NCI-H2171 (cell line): ENCODE measurements around the gene PON3.
"Not testable (repeated sequence)": the region's sequence is repeated elsewhere in the genome, so short reads cannot be mapped to it uniquely, and the experiment has no call there.

Experiments
- DNase-seq: peaks from one replicate; lab custom pipeline; 2025; lab: John Stamatoyannopoulos, UW

The PON3 gene

DNA sequence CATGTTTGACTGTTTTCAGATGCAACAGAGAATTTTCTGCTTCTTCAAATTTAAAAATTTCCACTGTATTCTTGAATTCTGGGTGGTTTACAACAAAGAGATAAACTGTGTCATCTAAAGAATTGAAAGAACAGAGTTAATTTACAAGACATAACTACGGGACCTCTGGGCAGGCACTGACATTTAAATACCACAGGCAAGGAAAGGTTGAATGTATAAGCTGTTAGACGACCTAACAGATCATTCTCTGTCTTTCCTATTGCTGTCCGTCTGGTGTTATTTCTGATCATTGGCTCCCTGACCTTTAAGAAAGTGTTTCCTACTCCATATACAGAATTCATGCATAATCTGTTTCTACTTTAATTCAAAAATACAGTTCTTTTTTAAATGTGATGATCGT, 15.5 kb upstream of the PON3 start:
- no peak for DNase-seq

DNA sequence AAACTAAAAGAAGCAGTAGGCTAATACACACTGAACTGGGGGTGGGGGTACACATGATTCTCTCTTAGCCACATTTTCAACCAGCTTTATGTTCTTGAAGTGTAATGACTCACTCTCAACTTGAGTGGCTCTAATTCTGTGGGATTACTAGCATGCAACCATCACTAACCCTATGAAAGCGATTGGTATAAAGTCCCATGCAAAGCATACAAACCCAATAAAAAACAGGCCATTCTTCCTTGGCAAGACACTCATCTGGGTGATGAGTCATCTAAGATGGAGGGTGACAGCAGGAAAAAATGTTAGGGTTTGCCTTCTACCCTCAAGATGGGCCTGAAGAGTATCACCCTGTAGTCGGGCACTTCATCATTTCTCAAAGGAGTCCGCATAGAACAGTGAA, 14.9 kb upstream of the PON3 start:
- DNase-seq: no peak

DNA sequence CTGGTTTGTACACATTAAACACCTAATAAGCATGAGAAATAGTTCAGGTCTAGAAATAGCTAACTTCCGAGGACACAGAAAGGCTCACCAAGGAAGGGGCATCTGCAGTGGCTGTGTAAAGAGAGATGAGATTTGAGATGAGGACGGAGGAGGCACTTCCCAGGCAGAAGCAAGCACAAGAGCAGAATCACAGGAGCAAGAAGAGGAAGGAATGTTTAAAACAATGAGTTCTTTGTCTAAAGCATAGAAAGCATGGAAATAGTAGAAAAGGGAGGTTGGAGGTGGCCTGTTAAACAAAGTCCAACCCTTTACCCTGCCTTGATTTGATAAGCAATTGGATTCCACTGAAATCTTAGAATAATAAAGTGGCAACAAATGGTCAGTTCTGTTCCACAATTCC, 11.6 kb upstream of the PON3 start:
- DNase-seq: no peak

DNA sequence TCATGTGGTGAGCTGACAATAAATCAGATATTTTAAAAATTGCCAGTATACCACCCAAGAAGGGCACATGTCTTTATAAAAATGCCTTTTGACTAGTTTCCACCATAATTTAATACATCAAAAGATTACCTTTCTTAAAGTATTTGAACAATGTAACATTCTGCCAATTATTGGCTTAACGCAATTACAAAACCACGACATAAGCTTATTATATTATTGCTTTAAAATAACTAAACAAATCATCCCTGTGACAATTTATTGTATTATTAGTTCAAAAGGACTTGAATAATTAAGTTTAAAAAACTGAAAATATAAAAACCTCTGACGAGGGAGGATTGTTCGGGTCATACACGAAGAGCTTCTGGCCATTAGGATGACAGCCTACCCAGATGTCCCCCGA, 9.6 kb upstream of the PON3 start:
- DNase-seq: no peak

DNA sequence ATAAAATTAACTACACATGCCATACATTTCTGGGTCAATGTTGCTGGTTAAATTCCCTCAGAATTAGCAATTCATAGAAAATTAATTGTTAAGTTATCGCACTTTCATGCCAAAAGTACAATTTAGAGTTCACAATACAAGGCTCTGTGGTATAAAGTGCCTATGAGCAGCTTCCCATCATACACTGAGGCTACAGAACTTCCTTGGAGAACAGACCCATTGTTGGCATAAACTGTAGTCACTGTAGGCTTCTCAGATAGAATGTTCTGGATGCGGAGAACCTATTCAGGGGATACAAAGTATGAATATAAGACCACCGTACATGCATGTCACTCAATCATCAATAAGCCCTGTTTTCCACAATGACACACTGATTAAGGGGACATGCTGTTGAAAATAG, 9.0 kb upstream of the PON3 start:
- DNase-seq: no peak

DNA sequence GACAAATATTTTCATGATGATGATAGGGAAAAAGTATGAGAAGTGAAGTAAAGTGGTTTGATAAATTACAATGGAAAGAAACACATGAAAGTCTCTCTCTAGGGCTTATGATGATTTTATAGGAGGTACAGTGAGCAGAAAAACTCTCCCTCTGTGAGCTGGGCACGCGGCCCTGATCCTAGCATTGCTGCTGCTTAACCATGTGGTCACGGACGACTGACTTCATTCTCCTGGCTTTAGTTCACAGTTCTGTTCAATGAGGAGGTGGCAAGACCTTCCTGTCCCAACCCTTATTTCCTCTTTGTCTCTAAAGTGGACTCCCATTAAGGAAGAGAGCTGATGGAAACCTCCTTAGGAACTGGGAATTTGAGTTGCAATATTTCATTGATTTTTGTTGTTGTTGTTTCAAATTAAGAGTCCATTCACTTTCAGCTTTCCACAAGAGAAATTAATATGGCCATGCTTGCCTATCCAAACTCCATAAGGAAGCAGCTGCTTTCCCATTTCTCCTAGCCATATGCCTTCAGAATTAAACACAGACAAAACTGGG, 8.2 kb upstream of the PON3 start:
- no peak for DNase-seq

DNA sequence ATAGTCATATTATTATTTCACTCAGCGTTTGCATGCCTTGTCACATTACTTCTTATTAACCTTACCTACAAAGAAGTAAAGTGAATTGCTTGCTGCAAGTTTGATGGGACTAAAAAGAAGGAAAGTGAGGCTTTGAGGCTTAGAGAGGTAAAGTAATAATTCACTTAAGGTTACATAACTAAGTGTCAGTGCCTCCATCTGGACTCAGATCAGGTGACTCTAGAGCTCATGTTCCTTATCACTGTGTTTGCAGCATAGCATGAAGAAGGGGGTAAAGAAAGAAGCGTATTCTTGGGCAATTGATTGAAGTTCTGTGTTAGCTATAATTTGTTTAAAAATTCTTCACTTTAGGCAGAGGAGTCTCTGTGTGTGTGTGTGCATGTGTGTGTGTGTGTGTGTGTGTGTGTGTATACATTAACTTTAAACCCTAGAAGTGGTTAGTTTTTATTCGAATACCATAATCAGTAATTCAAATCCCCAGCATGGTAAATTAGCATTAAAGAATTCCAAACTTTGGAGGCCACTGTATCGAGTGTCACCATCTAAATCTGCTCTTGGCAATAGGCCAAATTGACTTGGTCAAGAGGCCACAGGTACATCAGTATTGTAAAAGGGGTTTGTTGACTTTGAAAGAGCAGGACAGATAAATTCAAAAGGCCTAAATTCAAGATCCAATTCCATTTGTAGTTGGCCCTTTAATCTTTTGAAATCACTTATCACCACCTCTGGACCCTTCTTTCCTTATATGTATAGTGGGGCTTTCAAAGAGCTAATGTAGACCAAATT, 2.2 kb upstream of the PON3 start:
- DNase-seq: peak; percentile 25

DNA sequence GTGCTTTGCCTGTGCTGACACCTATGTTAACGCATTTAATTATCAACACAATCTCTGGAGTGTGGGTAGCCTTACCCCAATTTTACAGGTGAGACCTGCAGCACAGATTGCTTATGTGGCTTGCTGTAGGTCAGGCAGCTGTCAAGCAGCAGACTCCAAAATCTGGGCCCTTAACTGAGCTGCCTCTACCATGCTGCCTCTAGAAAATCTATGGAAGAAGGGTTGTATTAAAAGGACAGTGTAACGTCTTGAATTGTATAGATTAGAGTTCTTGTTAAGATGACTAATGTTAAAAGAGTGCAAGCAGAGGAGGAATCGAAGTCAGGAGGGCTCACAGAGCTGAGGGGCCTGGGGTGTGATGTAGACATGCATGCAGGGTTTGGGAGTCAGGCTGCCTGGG, 1.2 kb upstream of the PON3 start:
- DNase-seq: no peak

DNA sequence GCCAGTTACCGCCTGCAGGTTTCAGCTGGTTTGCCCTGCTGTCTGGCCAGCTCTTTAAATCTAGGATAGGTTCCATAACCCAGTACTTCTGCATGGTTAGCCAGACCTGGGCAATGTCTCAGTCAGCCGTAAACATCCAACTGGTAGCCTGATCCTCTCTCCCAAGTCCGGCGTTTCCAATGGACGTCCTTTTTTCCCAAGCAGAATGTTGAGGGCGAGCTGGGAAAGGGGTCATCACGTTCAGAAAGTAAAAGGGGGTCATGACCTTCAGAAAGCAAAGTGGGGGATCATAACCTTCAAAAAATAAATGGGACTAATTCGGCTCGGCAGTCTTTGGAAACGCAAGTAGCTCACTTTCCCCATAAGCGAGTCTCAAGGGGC, 430 bp downstream of the PON3 start:
- DNase-seq: no peak

DNA sequence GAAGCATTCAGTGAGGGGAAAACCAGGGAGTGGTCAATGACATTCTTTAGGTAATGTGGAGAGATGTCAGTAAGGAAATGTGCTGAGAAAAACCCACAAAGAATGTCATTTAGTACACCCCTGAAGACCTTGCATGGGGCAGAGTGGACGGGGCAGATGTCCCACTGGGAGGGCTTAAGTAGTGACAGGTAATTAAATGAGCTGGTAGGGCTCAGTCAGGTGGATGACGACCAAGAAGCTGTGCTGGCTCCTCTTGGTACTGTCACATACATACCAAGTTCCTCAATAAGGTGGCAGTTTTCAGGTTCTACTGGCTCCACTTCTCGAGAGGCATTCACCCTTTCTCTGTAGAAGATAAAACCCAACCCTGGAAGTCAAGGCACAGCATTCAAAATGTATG, 1.8 kb downstream of the PON3 start:
- no peak for DNase-seq

DNA sequence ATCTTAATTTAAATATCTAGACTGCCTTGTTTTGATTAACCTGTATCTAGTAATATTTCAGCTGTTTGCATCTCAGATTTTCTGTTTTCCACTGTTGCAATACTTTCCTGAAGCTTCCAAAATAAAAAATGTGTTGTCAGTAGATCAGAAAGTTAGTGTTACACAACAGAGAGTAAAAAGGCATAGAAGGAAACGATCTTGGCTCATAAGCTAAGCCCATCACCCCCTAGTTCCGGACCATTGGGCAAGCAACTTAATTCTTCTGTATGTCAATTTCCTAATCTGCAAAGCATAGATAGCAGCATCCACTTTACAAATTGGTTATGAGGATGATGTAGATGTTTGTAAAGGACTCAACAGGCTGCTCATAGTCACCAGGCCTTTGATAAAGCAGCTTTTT, 4.4 kb downstream of the PON3 start:
- DNase-seq: no peak

DNA sequence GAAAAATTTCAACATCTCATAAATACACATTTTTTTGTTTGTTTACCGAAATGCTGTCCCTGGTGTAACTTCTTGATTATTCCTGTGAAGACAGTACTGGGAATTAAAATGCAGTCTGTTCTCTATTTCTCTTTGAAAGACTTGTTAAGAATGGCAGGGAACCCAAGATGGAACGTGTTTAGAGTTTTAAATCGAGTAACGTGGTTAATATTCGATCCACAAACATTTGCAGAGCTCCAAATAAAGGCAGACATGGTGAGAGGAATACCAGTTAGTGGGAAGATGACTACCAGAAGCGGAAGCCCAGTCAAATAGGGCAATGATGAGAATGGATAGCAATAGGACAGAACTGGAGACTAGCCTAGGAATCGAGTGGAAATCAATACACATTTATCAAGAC, 6.7 kb downstream of the PON3 start:
- no peak for DNase-seq

DNA sequence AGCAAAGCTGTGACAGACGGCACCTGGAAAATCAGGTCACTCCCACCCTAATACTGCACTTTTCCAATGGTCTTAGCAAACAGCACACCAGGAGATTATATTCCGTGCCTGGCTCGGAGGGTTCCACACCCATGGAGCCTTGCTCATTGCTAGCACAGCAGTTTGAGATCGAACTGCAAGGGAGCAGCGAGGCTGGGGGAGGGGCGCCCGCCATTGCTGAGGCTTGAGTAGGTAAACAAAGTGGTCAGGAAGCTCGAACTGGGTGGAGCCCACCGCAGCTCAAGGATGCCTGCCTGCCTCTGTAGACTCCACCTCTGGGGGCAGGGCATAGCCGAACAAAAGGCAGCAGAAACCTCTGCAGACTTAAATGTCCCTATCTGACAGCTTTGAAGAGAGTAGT, 16.7 kb downstream of the PON3 start:
- not testable (repeated sequence) for DNase-seq

DNA sequence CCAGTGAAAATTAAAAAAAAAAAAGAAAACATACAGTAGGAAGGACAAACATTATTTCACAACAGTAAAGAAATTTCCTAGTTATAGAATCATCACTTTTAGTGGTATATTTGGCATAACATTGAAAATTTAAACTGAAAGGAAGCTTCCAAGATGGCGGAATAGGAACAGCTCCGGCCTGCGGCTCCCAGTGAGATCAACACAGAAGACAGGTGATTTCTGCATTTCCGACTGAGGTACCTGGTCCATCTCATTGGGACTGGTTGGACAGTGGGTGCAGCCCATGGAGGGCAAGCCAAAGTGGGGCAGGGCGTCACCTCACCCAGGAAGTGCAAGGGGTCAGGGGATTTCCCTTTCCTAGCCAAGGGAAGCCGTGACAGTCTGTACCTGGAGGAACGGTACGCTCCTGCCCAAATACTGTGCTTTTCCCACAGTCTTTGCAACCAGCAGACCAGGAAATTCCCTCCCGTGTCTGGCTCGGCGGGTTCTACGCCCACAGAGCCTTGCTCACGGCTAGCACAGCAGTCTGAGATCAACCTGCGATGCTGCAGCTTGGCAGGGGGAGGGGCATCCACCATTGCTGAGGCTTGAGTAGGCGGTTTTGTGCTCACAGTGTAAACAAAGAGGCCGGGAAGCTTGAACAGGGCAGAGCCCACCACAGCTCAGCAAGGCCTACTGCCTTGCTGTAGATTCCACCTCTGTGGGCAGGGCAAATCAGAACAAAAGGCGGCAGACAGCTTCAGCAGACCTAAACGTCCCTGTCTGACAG, 19.4 kb downstream of the PON3 start:
- DNase-seq: no peak

DNA sequence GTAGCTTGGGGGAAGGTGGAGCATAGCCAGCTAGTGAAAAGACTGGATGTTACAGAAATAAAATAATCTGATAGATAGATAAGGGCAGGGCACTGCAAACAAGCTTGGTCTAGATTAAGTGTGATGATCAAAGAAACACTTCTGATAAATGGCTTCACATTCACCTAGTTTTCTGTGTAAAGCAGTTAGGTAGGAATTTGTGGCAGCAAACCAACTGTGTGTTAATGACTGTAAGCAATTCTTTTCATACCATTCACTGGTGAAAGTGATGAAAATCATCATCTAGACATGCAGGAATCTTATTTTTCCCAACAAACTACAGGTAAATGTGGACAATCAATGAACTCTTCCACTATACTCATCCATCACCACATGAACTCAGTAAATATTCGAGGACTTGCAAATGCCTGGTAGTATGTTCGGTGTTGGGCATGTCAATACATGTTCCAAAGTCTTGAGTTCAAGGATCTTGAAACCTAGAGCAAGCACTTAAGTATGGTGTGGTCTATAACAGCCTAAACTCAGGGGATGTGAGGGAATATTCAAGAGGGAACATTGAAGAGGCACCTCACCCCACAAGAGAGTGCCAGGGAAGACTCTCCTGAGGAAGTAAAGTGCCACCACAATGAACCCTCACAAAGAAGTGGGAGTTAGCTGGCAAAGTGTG, 20.5 kb downstream of the PON3 start:
- DNase-seq: no peak

DNA sequence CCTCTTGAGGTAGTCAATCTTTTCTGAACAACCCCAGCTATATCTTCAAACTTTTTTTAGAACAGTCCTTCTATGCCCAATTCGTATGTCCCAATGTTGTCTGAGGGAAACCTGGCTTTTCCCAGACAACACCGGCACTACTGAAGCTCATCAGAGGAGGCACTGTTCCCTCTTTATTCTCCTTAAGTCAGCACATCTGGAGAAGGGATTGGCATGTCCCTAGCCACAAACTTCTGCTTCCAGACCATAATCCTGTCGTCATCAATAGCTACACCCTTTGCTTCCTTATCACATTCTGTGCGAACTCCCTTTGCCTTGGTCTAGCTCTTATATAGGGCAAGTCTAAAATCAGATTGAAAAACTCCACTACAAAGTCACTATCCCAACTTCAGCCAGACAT, 22.9 kb downstream of the PON3 start:
- no peak for DNase-seq

DNA sequence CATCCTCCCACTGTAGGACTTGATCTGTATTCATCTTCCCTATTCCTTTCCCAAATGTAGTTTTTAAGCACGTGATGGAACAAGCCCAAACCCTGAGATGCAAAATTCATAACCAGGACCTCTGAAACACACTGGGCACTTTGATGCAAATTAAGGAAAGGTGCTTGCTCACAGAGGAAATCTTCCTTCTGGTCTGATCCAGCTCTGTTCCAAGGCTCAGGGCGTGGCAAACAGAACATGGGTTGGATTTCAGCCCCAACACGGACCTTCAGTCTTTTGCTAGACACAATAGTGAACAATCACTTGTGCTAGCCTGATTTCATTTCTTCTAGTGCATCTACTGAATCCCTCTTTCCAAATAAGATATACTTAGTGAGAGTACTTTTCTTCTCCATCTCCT, 27.9 kb downstream of the PON3 start:
- DNase-seq: no peak

DNA sequence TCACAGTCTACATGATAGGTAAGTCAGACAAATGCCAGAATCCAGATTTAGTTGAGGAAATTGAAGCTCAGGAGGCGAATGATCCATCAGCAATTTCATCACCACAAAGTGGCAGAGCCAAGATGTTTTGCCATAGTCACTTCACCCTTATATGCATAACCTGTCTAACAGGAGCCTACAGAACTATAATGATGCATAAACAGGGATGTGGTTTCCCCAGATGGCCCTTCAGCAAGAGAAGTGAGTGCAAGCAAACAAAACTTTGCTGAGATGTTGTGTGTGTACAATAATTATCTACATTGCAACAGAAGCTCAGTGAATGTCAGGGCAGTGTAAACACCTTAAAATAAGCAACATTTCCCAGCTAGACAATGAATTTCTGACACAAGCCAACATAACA, 28.6 kb downstream of the PON3 start:
- DNase-seq: no peak

DNA sequence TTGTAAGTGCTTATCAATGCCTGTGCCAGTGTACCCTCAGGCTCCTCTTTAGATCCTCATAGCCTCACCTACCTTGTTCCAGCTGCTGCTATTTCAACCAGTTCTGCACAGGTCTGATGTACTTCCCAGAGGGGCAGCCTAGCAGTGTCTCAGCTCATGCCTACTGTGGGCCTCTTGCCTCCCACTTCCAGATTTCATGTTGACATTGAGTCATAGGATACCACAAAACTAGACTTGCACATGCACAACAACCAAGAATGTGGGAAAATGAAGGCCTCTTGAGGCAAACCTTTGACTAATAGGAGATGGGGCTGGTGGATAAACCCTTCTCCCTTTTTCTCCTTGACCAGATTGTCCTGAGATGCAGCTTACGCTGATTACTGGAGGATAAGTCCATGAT, 31.0 kb downstream of the PON3 start:
- DNase-seq: no peak

DNA sequence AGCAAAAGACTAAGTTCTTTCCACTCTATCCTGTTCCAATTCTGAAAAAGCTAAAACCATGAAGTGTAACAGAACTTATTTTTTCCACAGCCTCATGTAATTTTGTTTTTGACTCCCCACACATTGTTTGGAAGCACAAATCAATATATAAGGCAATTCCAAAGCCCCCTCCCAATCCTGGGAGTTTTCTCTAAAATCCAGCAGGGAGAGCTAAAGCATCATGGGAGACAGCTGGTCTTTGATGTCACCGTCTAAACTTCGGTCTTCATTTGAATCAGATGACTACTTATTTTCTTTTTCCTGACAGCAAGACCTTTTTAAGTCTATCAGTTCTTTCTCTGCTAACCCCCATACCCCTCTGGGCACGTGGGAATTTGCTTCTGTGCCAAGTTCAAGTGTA, 38.6 kb downstream of the PON3 start:
- no peak for DNase-seq

DNA sequence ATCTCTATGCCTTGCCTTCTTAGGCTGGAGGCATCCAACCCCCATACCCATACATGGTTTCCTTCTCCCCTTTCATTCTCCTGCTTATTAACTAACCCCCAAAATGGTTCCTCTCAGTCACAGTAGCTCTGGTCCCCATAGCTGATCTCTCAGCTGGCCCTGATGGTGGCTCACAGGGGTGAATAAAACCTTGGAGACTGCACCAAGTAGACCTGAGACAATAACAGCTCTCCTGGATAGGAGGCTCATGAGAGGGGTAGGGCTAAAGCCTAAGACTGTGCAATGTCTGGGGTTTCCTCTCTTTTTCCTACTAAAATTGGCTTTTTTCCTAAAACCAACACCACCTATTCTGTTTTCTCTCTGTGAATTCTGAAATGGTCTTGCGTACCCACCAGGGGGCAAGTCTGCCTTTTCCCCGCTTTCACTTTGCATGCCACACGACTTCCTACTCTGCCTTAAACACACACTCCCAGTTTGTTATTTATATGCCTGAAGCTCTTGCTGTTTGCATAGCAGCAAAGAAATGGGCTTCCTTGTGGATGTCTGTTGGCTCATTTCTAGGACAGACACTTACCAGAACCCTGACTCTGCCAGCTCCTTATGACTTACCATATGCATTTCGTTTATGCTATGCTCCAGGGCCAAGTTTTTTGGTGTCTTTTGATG, 53.4 kb downstream of the PON3 start:
- DNase-seq: no peak

DNA sequence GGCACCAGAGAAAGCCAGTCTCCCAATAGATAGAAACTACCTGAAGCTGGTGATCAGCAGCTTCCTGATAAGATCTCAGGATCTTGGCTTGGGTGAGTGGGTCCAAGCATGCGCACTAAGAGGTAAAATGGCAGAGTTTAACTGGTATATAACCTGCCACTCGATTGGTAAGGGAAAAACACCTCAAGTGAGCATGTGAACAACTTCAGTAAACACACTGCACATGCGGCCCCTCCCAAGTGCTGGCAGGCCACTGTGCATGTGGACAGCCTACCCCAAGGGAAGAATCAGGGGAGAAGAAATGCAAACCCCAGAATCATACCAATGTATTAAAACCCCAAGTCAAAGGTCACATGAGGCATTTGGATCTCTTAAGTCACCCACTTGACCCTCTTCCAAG, 54.1 kb downstream of the PON3 start:
- DNase-seq: no peak
